HG02642 (cell line): ENCODE measurements around the gene NDUFB5.
"Not testable (repeated sequence)": the region's sequence is repeated elsewhere in the genome, so short reads cannot be mapped to it uniquely, and the experiment has no call there.

Experiments
- ATAC-seq: cut with Tn5 transposase; IDR thresholded peaks from one replicate; pipeline ENCODE4 v1.9.1; 2021; ENCODE audit warnings: mild to moderate bottlenecking; ENCODE audit not compliant: unreplicated experiment, poor library complexity

The NDUFB5 gene

DNA sequence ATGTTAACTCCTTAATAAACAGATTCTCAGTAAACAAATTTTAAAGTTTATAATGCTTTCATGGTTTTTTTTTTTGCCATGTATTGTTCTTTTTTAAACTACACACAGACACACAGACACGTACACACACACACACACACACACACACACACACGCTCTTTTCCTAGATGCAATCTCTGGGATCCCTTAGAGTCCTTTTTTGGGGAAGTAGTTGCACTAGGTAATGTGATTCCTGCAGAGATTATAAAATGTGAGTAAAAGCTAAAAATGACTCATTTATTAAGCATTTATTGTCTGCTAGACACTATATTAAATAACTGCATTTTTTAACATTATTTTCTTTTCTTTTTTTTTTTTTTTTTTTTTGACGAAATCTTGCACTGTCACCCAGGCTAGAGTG lies 19.9 kb downstream of the NDUFB5 start:
- no peak for ATAC-seq

GRCh38 chr3:179630753-179631451 lies 26.3 kb downstream of the NDUFB5 start:
- no peak for ATAC-seq

GRCh38 chr3:179640469-179640868 lies 35.9 kb downstream of the NDUFB5 start:
- no peak for ATAC-seq

- ATAC-seq = no peak
Observed at GRCh38 chr3:179642871-179643270, 38.3 kb downstream of the NDUFB5 start.

GRCh38 chr3:179643837-179644236 lies 39.2 kb downstream of the NDUFB5 start:
- not testable (repeated sequence) for ATAC-seq

GRCh38 chr3:179646177-179646576 lies 41.6 kb downstream of the NDUFB5 start:
- ATAC-seq = no peak

DNA sequence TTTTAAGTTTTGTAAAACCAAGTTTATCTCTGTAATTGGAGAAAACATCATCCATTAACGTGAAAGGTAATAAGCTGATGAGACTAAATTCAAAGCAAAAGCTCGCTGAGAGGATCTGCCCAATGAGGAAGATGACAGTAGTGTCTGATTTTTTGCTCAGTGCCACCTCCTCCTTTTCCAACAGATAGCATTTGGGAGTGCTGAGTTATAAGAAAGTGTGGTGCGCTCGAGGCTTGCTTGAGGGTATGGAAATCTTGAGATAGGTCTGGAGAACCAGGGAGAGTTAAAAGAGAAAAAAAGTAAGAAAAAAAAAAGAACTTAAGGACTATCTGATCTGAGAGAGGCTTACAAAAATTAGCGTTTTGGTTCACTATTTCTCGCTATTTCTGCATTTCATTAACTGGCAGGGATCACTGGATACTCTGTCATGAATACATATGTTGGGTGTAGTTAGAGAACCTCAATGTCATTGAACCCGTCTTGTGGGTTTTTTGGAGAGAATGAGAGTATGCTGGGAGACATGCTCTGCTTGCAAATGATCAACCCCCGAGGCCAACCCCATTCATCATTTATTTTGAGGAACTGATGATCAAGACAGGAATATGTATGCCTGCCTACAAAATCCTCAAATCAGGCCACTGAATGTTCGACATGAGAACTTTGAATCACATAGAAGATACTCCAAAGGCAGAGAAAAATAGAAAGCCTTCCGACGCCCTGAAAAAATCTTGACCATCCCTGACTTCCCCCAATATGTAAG lies 47.3 kb downstream of the NDUFB5 start:
- no peak for ATAC-seq

DNA sequence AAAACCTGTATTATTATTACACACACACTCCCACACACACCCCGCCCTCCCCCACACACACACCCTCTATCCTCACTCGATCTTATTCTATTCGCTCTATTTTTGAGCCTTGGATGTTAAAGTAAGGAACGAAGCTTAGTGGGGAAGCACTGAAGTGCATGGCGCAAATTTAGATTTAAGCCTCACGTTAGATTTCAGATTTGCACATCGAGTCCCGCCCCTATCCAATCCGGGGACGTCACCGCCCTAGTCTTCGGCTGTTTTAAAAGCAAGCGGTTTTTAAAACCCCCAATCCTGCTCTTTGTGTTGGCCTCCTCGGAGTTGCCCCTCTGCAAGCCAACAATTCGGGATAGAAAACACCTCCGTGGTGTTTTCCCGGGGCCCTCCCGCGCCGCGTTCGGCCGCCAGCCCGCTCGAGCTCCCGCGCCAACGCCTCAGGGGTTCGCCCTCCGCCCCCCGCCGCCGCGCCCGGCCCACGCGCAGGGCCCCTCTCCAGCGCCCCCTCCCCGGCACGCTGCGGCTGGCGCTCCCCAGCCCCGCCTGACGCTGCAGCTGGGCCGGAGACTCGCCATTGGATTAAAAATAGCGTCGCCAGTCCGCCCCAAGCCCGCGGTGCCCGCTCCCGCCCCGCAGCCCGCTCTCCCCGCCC lies 48.0 kb downstream of the NDUFB5 start, which contains the start of gene USP13:
TSS of gene USP13 (plus strand) at position 594 of the 649 bp plus-strand sequence. CDS start 186 bp downstream, outside the sequence.
- ATAC-seq = peak; percentile 78

GRCh38 chr3:179653096-179653797 lies 48.7 kb downstream of the NDUFB5 start:
- peak; percentile 69 for ATAC-seq

DNA sequence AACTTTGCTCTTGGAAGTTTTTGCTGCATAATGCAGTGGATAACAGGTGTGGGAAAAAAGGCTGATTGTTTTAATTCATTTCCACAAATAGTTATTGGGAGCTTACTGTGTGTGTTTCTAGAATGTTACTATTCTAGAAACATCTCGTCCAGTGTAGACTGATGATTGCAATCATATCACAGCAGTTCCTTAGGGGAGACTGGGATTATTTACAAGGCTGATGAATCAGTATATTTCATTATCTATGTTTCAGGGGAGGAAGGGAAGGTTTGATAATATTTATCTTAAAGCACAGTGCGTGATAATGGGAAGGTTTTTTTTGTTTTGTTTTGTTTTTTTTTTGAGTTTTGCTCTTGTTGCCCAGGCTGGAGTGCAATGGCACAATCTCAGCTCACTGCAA lies 50.6 kb downstream of the NDUFB5 start:
- ATAC-seq = no peak

GRCh38 chr3:179658606-179659005 lies 54.0 kb downstream of the NDUFB5 start:
- ATAC-seq = no peak

- no peak for ATAC-seq
Observed at GRCh38 chr3:179660872-179661271, 56.3 kb downstream of the NDUFB5 start.

- ATAC-seq = no peak
Observed at GRCh38 chr3:179661777-179662176, 57.2 kb downstream of the NDUFB5 start.

GRCh38 chr3:179663093-179663492 lies 58.5 kb downstream of the NDUFB5 start:
- ATAC-seq = no peak

- no peak for ATAC-seq
Observed at GRCh38 chr3:179666030-179666429, 61.4 kb downstream of the NDUFB5 start.

GRCh38 chr3:179666436-179667035 lies 61.9 kb downstream of the NDUFB5 start:
- no peak for ATAC-seq

DNA sequence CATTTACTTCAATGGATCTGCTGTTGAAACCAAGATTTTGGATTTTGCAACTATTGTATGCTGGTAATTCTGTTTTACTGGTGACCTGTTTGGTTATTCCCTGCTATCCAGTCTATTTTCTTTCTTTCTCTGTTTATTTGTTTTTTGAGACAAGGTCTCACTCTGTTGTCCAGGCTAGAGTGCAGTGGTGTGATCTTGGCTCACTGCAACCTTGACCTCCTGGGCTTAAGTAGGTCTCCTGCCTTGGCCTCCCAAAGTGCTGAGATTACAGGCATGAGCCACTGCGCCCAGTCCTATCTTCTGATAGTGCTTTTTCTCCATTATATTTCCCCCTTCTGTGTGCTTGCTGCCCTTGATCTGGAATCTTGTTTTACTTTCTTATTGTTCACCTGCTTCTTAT lies 63.8 kb downstream of the NDUFB5 start:
- no peak for ATAC-seq

DNA sequence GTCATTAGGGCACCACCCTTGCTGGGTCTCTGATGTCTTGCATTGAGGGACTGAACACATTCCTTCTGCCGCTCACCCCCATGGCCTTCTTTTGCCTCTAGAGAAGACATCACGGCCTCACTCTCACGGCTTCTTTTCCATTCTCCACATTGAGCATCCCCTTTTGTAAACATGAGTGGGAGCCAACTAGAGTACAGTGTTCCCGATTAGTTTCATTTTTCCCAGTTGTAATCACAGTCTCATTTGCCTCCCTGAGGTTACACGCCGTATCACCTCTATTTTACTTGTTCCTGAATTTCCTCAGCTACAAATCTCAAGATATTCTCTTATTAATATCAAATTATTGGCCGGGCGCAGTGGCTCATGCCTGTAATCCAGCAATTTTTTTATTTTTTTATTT lies 65.7 kb downstream of the NDUFB5 start:
- no peak for ATAC-seq

- no peak for ATAC-seq
Observed at GRCh38 chr3:179671309-179671708, 66.7 kb downstream of the NDUFB5 start.

GRCh38 chr3:179671747-179672242 lies 67.2 kb downstream of the NDUFB5 start:
- no peak for ATAC-seq
